Medulla oblongata (tissue), 1 donor: ENCODE measurements around the gene SOBP.

Experiments
- DNase-seq: peaks from one replicate; pipeline ENCODE4 v3.0.0-alpha.2; 2015; ENCODE audit errors: extremely low spot score

The SOBP gene

DNA sequence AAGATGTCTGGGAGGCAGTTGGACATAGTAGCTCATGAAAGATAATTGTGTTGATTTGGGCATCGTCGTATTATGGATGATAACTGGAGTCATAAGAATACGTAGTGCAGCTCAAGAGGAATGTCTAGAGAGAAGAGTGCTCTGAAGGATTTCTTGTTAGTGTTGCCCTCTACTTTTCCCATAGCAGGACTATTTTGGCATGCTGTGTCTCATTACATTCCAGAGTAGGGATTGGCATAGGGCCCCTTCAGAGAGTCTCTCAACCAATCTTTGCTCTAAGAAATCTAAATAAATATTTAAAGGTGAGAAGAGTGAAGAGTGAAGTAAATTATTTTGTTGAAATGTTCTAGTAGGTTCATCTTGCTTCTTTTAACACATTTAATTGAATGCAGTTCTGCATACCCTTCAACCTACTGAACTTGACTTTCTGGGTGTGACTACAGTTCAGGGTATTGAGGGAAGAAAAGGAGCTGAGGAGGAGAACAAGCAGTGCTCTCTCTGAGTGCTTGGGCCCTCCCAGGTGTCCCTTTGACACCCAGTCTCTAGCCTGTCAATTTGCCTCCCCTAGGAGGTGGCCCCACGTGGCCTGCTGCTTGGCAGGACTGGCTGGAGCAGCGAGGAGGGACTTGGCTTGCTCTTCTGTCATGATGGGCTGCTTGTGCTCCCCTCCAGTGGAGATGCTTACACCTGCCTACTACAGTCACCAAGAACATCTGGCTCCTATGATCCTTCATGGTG, 33.3 kb downstream of the SOBP start:
- no peak for DNase-seq

DNA sequence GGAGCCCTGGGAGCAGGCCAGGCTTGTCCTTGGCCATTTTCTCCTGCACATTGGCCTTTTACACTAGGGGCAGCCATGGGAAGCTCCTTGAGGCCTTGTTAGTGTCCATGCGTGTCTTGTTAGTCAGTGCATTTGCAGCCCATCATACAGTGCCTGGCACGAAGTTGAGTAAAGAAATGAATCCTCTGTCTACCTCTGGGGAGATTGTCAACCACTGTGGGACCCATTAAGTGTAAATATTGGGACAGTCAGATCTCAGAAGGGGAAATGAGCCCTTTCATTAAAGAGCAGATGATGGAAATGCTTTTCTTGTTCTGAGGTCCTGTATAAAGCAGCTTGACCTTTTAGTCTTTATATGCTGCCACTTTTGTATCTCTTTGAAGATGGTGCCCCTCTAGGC, 33.9 kb downstream of the SOBP start:
- DNase-seq = no peak

- no peak for DNase-seq
Observed at GRCh38 chr6:107524626-107525025, 34.7 kb downstream of the SOBP start.

DNA sequence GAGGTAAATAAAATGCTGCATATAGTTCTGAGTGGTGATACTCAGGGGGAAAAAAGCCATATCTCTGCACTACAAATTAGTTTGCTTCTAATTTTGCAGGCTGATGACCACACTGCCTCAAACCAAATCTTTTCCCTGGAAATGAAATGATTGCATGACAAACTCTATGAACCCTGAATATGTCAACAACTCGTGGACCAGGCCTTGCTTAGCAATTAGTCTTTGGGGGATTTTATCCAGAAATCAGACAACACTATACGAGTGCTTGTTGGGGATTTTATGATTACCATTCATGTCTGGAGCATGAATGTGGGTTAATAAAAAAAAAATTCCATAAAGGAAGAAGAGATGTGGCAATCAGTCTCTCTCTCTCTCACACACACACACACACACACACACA, 42.0 kb downstream of the SOBP start:
- no peak for DNase-seq

DNA sequence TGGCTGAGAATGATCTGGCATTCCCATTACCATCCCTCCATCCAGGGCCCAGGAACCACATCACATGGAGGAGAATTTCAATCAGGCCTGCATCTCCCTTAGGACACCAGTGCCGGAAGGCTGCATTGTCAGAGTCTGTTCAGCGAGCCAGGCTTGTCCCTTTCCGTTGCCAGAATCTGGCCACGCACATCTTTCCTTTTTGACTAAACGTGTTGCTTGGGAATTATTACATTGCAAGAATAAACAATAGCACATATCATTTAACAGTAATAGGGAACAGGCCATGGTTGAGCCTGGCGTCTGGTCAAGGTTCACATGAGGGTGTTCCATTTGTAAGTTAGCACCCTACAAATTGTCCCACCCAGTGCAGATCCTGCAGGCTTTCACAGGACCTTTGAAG, 42.8 kb downstream of the SOBP start:
- DNase-seq = no peak

DNA sequence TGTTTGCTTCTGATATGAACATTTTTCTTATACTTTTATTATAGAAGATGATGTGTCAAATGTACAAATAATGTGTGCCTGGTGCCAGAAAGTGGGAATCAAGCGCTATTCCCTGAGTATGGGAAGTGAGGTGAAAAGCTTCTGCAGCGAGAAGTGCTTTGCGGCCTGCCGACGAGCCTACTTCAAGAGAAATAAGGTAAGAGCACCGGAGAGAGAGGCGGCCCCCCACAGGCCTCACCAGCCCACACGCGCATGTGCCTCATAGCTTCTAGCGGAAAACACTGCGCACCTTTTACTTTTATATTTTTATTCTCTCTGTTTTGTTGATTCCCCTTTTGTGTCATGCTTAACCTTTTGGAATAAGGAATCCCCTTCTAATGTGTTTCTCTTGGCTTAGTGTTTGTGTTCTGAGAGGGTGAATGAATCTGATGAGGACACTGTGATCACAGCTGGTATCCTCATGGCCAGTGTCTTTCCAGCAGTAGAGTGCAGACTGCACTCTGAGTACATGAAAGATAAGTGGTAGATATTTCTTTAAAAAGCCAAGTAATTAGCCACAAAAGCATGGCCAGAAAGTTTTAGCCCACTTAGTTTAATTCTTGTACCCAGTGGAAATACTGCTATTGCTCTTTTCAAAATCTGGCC, 43.6 kb downstream of the SOBP start:
- no peak for DNase-seq

DNA sequence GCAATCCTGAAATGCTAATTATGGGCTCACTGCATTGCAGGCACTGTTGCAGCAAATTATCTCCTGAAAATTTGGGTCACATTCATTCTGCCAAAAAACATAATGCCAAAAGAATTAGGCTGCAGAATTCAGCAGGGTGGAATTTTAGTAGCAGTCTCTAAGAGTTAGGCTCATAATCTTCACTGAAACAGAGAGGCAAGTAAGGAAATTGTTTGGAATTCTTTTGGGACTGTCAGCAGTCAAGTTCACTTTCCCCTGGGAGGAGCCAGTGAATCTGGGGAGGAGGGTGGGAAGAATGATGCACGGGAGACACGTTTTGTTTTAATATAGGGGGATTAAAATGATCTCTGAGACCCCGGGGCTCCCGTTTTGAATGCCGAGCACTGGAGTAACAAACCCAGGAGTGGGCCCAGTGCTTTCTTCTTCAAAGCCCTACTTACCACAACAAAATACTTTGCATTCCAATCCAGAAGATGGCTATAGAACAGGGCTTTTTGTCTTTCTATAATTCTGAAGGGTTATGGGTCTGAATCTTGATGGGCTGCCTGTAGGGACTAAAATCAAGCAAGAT, 44.7 kb downstream of the SOBP start:
- DNase-seq = no peak

- no peak for DNase-seq
Observed at GRCh38 chr6:107535626-107536025, 45.7 kb downstream of the SOBP start.

DNA sequence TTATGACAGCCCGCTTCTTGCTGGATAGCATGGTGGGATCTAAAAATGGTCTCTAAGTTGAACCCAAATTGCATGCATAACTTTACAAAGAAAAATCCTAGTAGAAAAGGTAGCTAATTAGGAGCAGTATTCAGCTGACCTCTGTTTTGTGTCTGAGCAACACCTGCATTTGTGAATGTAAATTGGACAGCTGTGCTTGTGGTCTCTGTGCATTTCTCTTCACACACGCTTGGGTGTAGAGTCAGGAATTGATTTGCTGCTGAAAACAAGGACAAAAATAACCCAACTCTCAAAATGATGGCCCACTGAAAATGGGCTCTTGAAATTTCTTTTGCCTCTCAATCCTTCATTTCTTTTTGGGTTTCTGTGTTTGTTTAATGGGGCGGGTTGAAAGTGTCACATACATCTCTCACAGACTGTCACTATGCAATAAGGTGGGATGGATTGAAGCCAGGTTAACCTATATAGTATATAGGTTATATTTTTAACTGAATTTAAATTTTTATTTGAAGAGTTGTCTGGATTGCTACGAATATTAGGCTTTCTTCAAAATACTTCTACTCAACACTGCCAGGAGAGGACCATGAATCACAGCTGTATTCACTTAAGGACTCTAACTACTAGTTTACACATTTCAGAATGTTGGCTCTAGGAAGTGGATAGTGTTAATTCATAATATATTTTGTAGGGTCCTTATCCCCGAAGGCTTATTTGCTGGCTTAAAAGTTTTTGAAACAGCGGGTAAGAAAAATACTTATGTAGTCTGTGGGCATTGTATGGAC, 46.5 kb downstream of the SOBP start:
- no peak for DNase-seq

- no peak for DNase-seq
Observed at GRCh38 chr6:107537559-107537958, 47.6 kb downstream of the SOBP start.

DNA sequence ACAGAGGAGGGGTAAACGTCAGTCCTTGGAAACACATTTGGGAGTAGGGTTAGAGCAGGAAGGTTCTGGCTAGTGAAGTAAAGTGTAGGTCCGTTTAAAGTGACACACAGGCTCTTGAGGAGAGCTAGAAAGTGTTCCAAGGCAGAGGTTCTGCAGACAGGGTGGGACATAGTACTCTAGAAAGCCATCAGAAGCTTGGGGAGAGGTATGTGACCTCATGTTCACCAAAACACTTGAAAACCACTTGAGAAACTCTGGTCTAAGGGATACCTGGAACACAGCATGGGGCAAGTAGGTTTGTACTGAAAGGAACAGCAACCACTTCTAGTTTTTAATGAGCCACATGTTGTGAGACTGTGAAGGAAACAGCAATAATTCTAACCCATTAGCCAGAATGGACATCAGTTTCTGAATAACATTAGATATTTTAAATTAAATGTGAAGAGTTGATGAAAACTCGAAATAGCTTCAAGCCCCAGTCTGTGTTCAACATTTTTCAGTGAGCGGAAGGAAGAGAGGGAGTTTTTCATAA, 49.0 kb downstream of the SOBP start:
- no peak for DNase-seq

DNA sequence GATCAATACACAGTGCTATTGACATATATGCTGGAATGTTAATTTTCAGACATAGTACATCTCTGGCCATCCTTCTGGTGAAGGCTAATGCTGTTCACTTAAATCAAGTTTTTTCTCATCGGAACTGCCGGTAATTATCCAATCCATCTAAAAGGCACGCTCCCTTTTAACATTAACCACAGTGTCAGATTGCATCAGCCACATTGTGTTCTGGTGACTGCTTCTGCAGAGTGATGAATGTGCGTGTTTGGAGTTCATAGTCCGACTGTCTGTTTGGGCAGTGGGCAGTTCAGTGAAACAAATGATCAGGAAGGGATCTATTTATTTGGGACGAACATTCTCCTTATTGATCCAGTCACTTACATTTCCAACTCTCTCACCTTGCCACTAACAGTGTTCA, 49.5 kb downstream of the SOBP start:
- peak; percentile 40 for DNase-seq

GRCh38 chr6:107539849-107540464, 50.0 kb downstream of the SOBP start:
- DNase-seq = no peak

DNA sequence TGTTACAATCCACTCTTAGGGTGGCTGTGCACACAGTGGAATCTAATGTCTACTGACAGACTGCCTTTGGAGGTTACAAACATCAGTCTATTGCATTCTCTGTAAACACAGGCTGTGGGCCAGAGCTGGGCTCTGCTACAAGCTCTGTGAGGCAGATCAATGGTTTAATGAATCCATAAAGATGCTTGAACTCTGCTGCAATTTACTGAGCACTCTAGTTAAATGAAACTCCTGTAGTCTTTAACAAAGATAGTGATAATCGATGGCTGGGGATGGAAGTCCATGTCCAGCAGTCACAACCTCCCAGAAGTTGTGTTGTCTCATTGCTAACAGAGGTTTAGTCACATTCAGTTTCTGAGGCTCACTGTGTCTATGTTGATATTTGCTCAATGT, 50.5 kb downstream of the SOBP start:
- peak; percentile 49 for DNase-seq

DNA sequence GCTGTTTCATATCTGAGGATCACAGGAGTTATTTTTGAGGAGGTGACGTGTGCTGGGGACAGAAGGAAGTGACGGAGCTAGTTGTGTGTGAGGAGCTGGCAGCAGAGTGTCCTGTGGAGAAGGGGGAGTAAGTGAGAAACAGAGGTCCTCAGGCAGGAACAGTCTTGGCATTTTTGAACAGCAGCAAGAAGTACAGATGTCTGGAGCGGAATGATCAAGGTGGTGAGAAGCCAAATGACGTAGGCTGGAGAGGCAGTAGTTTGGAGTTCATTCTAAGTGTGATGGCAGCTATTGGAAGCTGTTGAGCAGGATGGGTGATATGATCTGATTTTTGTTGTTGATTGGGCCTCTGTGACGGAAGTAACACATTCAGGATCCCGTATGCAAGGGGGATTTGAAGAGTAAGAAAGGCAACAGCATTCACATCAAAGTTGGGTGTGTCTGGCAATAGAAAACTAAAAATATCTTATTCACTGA, 52.3 kb downstream of the SOBP start:
- DNase-seq = no peak

- DNase-seq = no peak
Observed at GRCh38 chr6:107543088-107543487, 53.2 kb downstream of the SOBP start.

GRCh38 chr6:107543567-107543966, 53.6 kb downstream of the SOBP start:
- DNase-seq = no peak

DNA sequence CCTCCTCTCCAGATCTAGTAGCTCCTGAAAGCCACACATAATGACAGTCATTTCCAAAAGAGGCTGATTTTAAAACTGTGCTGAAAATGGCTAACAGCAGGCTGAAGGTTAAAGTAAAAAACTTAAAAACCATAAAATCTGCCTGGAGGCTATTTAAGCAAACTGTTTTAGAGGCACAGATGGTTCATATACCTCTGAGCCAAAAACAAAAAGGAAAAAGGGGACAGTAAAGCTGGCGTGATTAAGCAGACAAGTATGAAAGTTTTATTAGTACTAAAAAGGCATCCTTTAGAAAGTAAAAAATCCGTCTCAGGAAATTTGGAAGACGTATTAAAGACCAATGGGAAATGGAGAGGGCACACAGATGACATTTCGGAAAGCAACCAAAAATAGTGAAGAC, 55.8 kb downstream of the SOBP start:
- no peak for DNase-seq

GRCh38 chr6:107546691-107547450, 57.0 kb downstream of the SOBP start:
- DNase-seq = no peak

DNA sequence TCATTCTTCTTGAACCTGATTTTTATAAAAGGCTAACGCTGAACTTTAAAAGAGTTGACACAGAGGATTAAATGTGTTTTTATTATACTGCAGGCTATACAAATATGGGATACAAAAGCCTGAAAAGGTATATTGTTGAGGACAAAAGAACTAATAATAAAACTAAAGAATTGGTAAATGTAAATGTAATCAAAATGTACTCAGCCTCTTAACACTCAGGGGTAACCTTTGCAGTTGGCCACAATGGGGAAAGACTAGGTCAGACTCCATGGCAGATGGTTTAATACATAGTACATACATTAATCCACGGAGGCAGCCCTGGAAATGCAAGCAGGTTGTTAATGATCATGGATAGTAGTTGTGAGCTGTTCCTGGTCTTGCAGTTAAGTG, 57.5 kb downstream of the SOBP start:
- DNase-seq = no peak

GRCh38 chr6:107550241-107550840, 60.4 kb downstream of the SOBP start:
- peak; percentile 49 for DNase-seq
